ENCODE data around the gene HASPIN.

Gene HASPIN

GRCh38 chr17:3723556-3724377 is at the start of gene HASPIN:
HASPIN (plus strand) TSS chr17:3723903; CDS start chr17:3723936, 33 bp downstream.
- peak; percentile 81 for DNase-seq (ENCODE audit: low spot score)

DNA sequence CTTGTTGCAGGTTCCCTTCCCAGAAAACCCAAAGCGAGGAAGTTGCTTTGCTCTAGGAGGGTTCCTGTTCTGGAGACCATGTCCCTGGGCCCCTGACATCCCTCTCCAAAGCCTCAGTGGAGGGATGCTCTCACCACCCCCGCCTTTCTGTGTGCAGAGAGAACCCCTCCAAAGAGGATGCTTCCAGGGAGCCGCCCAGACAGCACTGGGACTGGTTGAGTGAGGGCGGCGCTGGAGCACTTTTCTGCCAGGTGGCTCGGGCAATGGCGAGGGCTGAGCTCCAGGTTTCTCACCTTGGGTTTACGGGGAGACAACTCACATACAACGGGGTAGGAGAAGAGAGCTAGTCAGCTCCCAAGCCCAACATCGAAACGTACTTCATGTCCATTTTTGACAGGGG is 47.8 kb upstream of the HASPIN start:
- DNase-seq (ENCODE audit: low spot score), result no peak

- no peak for DNase-seq (ENCODE audit: low spot score)
These were observed 45.4 kb upstream of the HASPIN start for GRCh38 chr17:3678095-3678820.

GRCh38 chr17:3678821-3679530 is 44.7 kb upstream of the HASPIN start:
- DNase-seq (ENCODE audit: low spot score), result no peak

GRCh38 chr17:3679531-3680126 is 44.1 kb upstream of the HASPIN start:
- DNase-seq (ENCODE audit: low spot score), result no peak

GRCh38 chr17:3681057-3681456 is 42.6 kb upstream of the HASPIN start:
- no peak for DNase-seq (ENCODE audit: low spot score)

DNA sequence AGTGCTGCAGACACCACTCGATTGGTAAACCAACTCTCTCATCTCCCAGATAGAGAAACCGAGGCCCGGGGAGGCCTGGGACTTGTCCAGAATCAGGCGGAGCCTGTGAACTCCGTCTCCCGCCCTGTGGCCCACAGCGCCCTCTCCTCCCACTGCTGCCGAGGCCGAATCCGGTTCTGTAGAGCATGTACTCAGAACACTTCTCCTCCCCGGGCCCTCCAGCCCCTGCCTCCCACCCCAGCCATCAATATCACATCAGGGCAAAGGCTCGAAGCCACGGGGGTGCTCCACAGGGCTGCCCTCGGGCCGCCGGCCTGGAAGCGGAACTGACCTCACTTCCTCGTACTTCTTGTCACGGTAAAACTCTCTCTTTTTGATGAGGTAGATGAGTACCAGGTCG is 42.1 kb upstream of the HASPIN start:
- no peak for DNase-seq (ENCODE audit: low spot score)

DNA sequence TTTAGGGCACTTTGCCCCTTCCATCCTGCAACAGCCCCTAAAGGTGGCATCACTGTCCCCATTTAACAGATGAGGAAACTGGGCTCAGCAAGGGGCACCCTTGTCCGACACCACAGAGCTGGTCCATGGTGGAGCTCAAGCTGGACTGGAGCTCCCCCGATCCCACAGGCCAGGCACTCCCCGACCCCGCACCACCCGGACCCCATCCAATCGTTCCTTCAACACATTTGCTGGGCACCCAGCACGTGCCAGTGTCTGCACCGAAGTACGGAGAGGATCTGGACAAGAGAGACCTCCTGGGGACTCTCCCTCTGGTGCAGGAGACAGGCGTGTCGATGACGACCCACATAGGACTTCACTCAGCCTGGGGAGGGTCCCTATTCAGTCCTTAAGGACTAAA is 41.7 kb upstream of the HASPIN start:
- no peak for DNase-seq (ENCODE audit: low spot score)

- DNase-seq (ENCODE audit: low spot score), result no peak
These were observed 40.6 kb upstream of the HASPIN start for GRCh38 chr17:3683054-3683511.

DNA sequence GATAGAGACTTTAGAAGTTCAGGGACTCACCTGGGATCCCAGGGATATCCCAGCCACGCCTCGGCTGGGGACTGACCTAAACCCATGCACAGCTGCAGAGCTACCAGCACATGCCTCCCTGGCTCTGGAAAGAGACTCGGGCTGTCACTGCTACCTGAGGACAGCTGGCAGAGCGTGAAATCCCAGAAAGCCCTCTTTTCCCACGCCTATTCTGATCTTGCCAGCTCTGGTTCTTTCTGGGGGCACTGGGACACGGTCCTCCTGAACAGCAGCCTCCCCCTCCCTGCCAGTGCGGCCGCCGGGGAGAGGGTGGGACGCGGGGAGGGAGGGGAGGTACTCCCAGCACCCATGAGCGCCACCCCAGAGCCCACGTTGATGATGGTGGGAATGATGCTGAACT is 38.5 kb upstream of the HASPIN start:
- DNase-seq (ENCODE audit: low spot score), result no peak

DNA sequence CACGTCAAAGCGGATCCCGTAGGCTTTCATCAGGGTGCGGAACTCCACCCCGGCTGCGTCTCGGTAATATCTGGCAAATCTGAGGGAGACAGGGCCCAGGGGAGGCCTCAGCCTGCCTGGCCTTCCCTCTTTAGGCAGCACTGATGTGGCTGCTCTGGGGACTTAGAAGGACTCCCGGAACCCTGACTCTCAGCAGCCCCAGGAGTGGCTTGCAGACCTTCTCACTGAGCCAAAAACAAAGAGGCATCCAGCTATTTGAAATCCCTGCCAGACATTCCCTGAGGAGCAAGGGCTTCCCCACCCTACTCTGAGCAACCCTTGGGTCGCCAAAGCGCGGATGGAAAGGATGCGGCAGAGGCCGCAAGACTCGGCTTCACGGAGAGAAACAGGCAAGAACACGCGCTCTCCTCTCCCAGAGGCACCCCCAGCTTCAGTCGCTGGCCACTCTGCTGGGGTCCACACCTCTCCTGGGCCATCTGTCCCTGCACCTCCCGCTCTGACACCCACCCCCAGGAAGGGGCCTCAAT is 35.6 kb upstream of the HASPIN start:
- no peak for DNase-seq (ENCODE audit: low spot score)

GRCh38 chr17:3688852-3689261 is 34.8 kb upstream of the HASPIN start:
- no peak for DNase-seq (ENCODE audit: low spot score)

- no peak for DNase-seq (ENCODE audit: low spot score)
These were observed 34.2 kb upstream of the HASPIN start for GRCh38 chr17:3689262-3690093.

DNA sequence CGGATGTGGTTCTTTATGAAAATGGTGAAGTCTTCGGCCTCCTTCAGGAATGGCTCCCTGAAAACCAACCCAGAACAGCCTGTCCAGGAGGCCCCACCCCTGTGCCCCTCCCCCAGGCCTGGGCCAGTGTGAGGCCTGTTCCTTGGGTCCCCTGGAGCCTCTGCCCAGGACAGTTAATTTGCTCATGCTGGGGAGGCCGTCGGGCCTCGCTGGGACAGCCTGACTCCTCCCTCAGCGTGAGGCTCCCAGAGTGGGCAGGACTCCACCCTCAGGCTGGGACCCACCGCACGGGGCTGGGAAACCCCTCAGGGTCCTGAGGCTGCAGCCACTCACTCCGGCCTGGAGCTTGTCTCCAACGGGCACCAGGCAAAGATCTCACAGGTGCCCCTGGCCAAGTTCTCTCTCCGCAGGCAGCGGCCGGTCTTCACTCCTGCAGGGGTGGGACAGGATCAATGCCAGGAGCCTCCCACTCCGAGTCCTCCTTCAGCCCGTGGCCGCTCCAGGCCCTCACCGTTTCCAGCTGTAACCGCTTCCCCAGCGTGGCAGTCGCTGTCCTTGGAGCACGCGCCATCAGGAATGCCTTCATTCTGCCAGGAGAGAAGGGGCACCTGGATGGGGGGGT is 33.5 kb upstream of the HASPIN start:
- DNase-seq (ENCODE audit: low spot score), result no peak

GRCh38 chr17:3691617-3692067 is 32.1 kb upstream of the HASPIN start:
- DNase-seq (ENCODE audit: low spot score), result no peak

DNA sequence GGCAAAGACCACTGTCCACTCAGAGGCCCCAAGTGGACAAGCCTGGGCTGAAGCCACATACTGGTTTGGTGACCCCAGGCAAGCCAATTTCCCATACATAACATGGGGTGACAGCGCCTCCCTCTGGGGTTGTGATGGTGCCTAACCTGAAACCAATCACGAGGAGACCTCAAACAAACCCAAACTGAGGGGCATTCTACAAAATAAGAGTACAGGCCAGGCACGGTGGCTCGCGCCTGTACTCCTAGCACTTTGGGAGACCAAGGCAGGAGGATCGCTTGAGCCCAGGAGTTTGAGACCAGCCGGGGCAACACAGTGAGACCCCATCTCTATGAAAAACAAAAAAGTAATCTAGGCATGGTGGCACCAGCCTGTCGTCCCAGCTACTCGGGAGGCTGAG is 31.4 kb upstream of the HASPIN start:
- no peak for DNase-seq (ENCODE audit: low spot score)

- no peak for DNase-seq (ENCODE audit: low spot score)
These were observed 30.6 kb upstream of the HASPIN start for GRCh38 chr17:3693141-3693540.

DNA sequence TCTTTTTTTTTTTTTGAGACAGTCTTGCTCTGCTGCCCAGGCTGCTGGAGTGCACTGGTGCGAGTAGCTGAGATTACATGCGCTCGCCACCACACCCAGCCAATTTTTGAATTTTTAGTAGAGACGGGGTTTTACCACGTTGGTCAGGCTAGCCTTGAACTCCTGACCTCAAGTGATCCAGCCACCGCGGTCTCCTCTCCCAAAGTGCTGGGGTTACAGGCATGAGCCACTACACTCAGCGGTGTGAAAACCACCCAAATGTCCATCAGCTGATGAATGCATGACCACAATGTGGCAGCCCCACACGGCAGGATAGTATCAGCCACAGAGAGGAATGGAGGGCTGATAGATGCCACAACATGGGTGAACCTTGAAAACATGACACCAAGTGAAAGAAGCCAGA is 29.9 kb upstream of the HASPIN start:
- DNase-seq (ENCODE audit: low spot score), result no peak

DNA sequence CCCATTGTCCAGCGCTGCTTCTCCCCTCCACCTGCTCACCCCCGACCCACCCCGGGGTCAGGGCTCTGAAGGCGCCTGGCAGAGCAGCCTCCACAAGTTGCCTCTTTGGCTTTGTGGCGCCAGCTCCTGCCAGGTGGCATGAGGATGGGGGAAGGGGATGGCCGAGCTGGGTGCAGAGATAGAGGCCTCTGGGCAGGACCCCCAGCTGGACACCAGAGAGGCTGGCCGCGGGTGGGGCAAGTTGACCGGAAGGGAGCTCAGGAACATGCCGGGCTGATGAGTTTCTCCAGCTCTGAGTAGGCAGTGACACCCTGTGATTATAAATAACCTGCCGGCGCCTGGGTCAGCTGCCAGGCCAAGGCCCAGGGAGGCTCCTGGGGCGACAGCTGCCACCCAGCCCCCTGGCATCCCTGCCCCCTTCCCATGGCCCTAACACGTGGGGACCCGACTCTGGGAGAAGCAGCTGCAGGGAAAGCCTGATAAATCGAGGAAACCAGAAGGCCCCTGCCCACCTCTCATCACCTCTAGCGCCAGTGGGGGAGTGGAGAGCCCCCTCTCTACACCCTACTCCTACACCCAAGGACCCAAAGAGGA is 28.5 kb upstream of the HASPIN start:
- no peak for DNase-seq (ENCODE audit: low spot score)

DNA sequence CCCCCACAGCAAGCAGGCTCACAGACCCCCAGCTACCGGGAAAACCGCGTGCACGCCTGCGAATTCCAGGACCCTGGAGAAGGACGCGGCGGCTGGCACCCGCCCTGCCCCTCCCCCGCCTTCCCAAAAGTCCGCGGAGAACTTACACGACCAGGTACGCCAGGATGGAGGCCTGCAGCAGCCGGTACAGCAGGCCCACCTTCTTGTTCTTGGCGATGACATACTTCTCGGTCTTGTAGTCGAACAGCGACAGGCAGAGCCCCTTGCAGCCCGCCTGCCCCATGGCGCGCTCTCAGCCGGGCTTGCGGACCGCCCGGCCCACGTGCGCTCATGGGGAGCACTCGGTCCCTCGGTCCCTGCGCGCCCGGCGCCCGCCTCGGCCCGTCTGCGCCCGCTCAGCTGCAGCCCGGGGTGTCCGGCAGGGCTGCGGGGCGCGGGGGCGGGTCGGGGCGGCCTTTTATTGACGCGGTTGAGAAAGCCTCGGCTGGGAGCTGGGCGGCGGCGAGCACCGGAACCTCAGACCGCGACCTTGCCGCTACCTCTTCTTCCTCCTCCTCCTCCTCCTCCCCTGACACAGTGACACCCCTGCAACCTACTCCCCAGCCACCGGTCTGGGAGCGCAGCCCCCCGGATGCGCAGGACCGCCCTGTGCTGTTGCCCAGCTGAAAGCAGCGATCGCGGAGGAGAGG is 27.8 kb upstream of the HASPIN start, which contains the start of gene P2RX5:
Gene P2RX5, minus strand, starts transcription at position 433 of the 689 bp plus-strand sequence. Its CDS starts 150 bp downstream, at position 283.
- no peak for DNase-seq (ENCODE audit: low spot score)

Measured in pons (tissue), 1 donor.